H9 (cell line): ENCODE data around the gene NAE1. TPM values are rescaled to one million over a fixed set of nuclear protein-coding genes. Genes with fewer than 3 reads are reported as not detected.

Experiments used
- DNase-seq: peaks from one replicate; pipeline ENCODE4 v3.0.0-alpha.2; 2017
- H2AFZ ChIP-seq: one replicate; pipeline ENCODE4 v1.6.1; 2013; ENCODE audit warnings: mild to moderate bottlenecking, low read length, control low read depth, moderate library complexity
- H2AK5ac ChIP-seq: 2 replicates; pipeline ENCODE4 v1.6.1; 2013; ENCODE audit warnings: low read length, control low read depth, mixed read lengths; ENCODE audit not compliant: insufficient read length
- H2BK120ac ChIP-seq: one replicate; pipeline ENCODE4 v1.6.1; 2013; ENCODE audit warnings: low read depth, mild to moderate bottlenecking, low read length, control low read depth, inconsistent platforms; ENCODE audit not compliant: poor library complexity, severe bottlenecking
- H2BK12ac ChIP-seq: 2 replicates; pipeline ENCODE4 v1.6.1; 2013; ENCODE audit warnings: low read length, control low read depth, mixed read lengths, low read depth; ENCODE audit not compliant: insufficient read length
- H2BK15ac ChIP-seq: 2 replicates; pipeline ENCODE4 v1.6.1; 2013; ENCODE audit warnings: low read depth, low read length, control low read depth
- H2BK20ac ChIP-seq: one replicate; pipeline ENCODE4 v1.6.1; 2013; ENCODE audit warnings: low read depth, mild to moderate bottlenecking, low read length, control low read depth, inconsistent platforms; ENCODE audit not compliant: poor library complexity, severe bottlenecking
- H2BK5ac ChIP-seq: 2 replicates; pipeline ENCODE4 v1.6.1; 2013; ENCODE audit warnings: low read length, control low read depth, mixed read lengths; ENCODE audit not compliant: insufficient read length
- H3K14ac ChIP-seq: 2 replicates; pipeline ENCODE4 v1.6.1; 2013; ENCODE audit warnings: low read length, control low read depth; ENCODE audit not compliant: insufficient read depth
- H3K18ac ChIP-seq: 2 replicates; pipeline ENCODE4 v1.6.1; 2013; ENCODE audit warnings: low read depth, mild to moderate bottlenecking, mixed read lengths, low read length, control low read depth; ENCODE audit not compliant: insufficient read length
- H3K23ac ChIP-seq: 2 replicates; pipeline ENCODE4 v1.6.1; 2013; ENCODE audit warnings: low read length, control low read depth, mixed read lengths, low read depth; ENCODE audit not compliant: insufficient read length
- H3K23me2 ChIP-seq: 2 replicates; pipeline ENCODE4 v1.6.1; 2013; ENCODE audit warnings: low read depth, mild to moderate bottlenecking, mixed read lengths, low read length, control low read depth; ENCODE audit not compliant: insufficient read length, poor library complexity, severe bottlenecking
- H3K27ac ChIP-seq: 2 replicates; pipeline ENCODE4 v1.5.1; 2013; ENCODE audit warnings: low read length, control low read depth, mixed read lengths, low read depth; ENCODE audit not compliant: insufficient read length
- H3K27me3 ChIP-seq: 2 replicates; pipeline ENCODE4 v1.6.1; 2013; ENCODE audit warnings: low read length, control low read depth, inconsistent platforms; ENCODE audit not compliant: insufficient read depth
- H3K4ac ChIP-seq: 2 replicates; pipeline ENCODE4 v1.6.1; 2013; ENCODE audit warnings: low read depth, mild to moderate bottlenecking, control low read depth, inconsistent platforms, low read length, moderate library complexity
- H3K4me1 ChIP-seq: 2 replicates; pipeline ENCODE4 v1.6.1; 2013; ENCODE audit warnings: low read length, control low read depth, inconsistent platforms; ENCODE audit not compliant: insufficient read depth
- H3K4me2 ChIP-seq: 2 replicates; pipeline ENCODE4 v1.6.1; 2013; ENCODE audit warnings: low read length, control low read depth, mixed read lengths; ENCODE audit not compliant: insufficient read length, insufficient read depth
- H3K56ac ChIP-seq: 2 replicates; pipeline ENCODE4 v1.6.1; 2013; ENCODE audit warnings: low read depth, mild to moderate bottlenecking, mixed read lengths, low read length, control low read depth; ENCODE audit not compliant: insufficient read length
- H3K79me1 ChIP-seq: 2 replicates; pipeline ENCODE4 v1.6.1; 2013; ENCODE audit warnings: low read depth, mild to moderate bottlenecking, moderate library complexity, low read length, control low read depth, inconsistent platforms; ENCODE audit not compliant: insufficient read depth, poor library complexity, severe bottlenecking
- H3K79me2 ChIP-seq: 2 replicates; pipeline ENCODE4 v1.6.1; 2013; ENCODE audit warnings: low read length, control low read depth, inconsistent platforms; ENCODE audit not compliant: insufficient read depth
- H3K9ac ChIP-seq: 2 replicates; pipeline ENCODE4 v1.6.1; 2013; ENCODE audit warnings: low read length, control low read depth, mixed read lengths; ENCODE audit not compliant: insufficient read length; ENCODE audit errors: extremely low read depth
- H3K9me3 ChIP-seq: one replicate; pipeline ENCODE4 v1.6.1; 2013; ENCODE audit warnings: low read depth, low read length, inconsistent platforms; ENCODE audit not compliant: control insufficient read depth
- H3T11ph ChIP-seq: one replicate; pipeline ENCODE4 v1.6.1; 2013; ENCODE audit warnings: mild to moderate bottlenecking, low read length, control low read depth, inconsistent platforms
- H4K20me1 ChIP-seq: one replicate; pipeline ENCODE4 v1.6.1; 2013; ENCODE audit not compliant: control insufficient read depth, insufficient read length, insufficient read depth
- H4K5ac ChIP-seq: 2 replicates; pipeline ENCODE4 v1.6.1; 2013; ENCODE audit warnings: low read depth, mild to moderate bottlenecking, mixed read lengths, low read length, control low read depth; ENCODE audit not compliant: insufficient read length
- H4K8ac ChIP-seq: replicated peaks from 2 replicates; pipeline ENCODE4 v1.6.1; 2013; ENCODE audit warnings: low read length, control low read depth, mixed read lengths, low read depth; ENCODE audit not compliant: insufficient read length
- H4K91ac ChIP-seq: 2 replicates; pipeline ENCODE4 v1.6.1; 2013; ENCODE audit warnings: low read depth, mild to moderate bottlenecking, moderate library complexity, mixed read lengths, low read length, control low read depth; ENCODE audit not compliant: insufficient read length
- H3K27ac Mint-ChIP-seq, 3 experiments: 2 replicates in 2 of 3; 3 replicates in 1 of 3; pipeline ENCODE4 v1.8.0; 2020 to 2021; ENCODE audit warnings: mixed read lengths in 3 of 3, mild to moderate bottlenecking in 1 of 3, moderate library complexity in 1 of 3
- H3K27me3 Mint-ChIP-seq: 2 replicates; pipeline ENCODE4 v1.8.0; 2021; ENCODE audit warnings: low read depth, mild to moderate bottlenecking, moderate library complexity, mixed read lengths
- H3K36me3 Mint-ChIP-seq, 3 experiments: 2 replicates in 2 of 3; 3 replicates in 1 of 3; pipeline ENCODE4 v1.8.0; 2020 to 2021; ENCODE audit warnings: low read depth in 3 of 3, mixed read lengths in 3 of 3; ENCODE audit not compliant: insufficient read depth in 1 of 3
- H3K4me1 Mint-ChIP-seq, 2 experiments: 2 replicates each; pipeline ENCODE4 v1.8.0; 2020; ENCODE audit warnings: mixed read lengths in 2 of 2
- H3K4me3 Mint-ChIP-seq, 2 experiments: 2 replicates in 1 of 2; 3 replicates in 1 of 2; pipeline ENCODE4 v1.8.0; 2020 to 2021; ENCODE audit warnings: mild to moderate bottlenecking in 2 of 2, mixed read lengths in 2 of 2, moderate library complexity in 1 of 2
- H3K9me3 Mint-ChIP-seq, 2 experiments: 2 replicates in 1 of 2; 3 replicates in 1 of 2; pipeline ENCODE4 v1.8.0; 2020; ENCODE audit warnings: mild to moderate bottlenecking in 2 of 2, mixed read lengths in 2 of 2, moderate library complexity in 1 of 2
- CTCF ChIP-seq: fragments of 200-600 bp; sonication (generic); conservative IDR thresholded peaks from 3 replicates; pipeline ENCODE4 v1.8.0; 2021; ENCODE audit warnings: antibody characterized with exemption, mild to moderate bottlenecking
- WGBS: extraction: QIAGEN DNeasy Blood & Tissue Kit; methylation state at CpG from one replicate; pipeline ENCODE4 v1.1.7; 2013; ENCODE audit warnings: missing lambda C conversion rate, low lambda C conversion rate, mixed read lengths; ENCODE audit not compliant: insufficient read length; ENCODE audit errors: extremely low coverage; 5-methylcytosine and 5-hydroxymethylcytosine counted together
- total RNA-seq: library from RNA; stranded (reverse); gene quantifications from 2 replicates; pipeline ENCODE4 v1.2.1, GENCODE V29; 2021

NAE1 gene
- total RNA-seq, 1 experiment from 2014 or later = 144 TPM

- H3K4me2 ChIP-seq = no peak overlapping the region
- H3K23me2 ChIP-seq = no peaks in the 10 kb centered on the region
- no peak overlapping the region for H4K91ac ChIP-seq
- H3K79me2 ChIP-seq = no peaks in the 10 kb centered on the region
- H3K27ac ChIP-seq = no peak overlapping the region
- no peak overlapping the region for H2BK20ac ChIP-seq
- no peak overlapping the region for H4K5ac ChIP-seq
- H3K36me3 Mint-ChIP-seq = no peaks in the 10 kb centered on the region; a peak in 1 of 7 replicates
- no CpG with 5 or more reads among the region's 14 CpGs for WGBS
- H2BK12ac ChIP-seq = no peak overlapping the region
- no peak overlapping the region for H3K9ac ChIP-seq
- peaks cover 39% of the 10 kb centered on the region for H3K27me3 Mint-ChIP-seq
- no peaks in the 10 kb centered on the region for H3K9me3 Mint-ChIP-seq
- H2BK120ac ChIP-seq = no peak overlapping the region
- peaks cover 5% of the 10 kb centered on the region for H3K27me3 ChIP-seq
- H2BK5ac ChIP-seq = no peak overlapping the region
- H2AK5ac ChIP-seq = no peak overlapping the region
- H2BK15ac ChIP-seq = no peak overlapping the region
- no peak overlapping the region for H2AFZ ChIP-seq
- H3K79me1 ChIP-seq = no peaks in the 10 kb centered on the region
- H3K27ac Mint-ChIP-seq = no peak overlapping the region
- DNase-seq = no peak
- no peak overlapping the region for H3K18ac ChIP-seq
- no peak for TF ChIP-seq CTCF
- H3K23ac ChIP-seq = no peak overlapping the region
- H3K4me1 Mint-ChIP-seq = peaks cover 0 to 10% of the 10 kb centered on the region in 2 experiments; a peak in 3 of 4 replicates
- no peak overlapping the region for H3K4me3 Mint-ChIP-seq
- H3K4ac ChIP-seq = no peak overlapping the region
- H3K14ac ChIP-seq = no peak overlapping the region
- no peaks in the 10 kb centered on the region; the same call in 1 of the 2 replicates for H3K4me1 ChIP-seq
- H4K20me1 ChIP-seq = no peaks in the 10 kb centered on the region
- H4K8ac ChIP-seq = no peak overlapping the region
- H3T11ph ChIP-seq = no peak overlapping the region
- no peak overlapping the region for H3K56ac ChIP-seq
- H3K9me3 ChIP-seq = no peaks in the 10 kb centered on the region
These were observed 19.5 kb upstream of the NAE1 start for GRCh38 chr16:66850115-66850815.
